Subcutaneous abdominal adipose tissue (tissue), 5 donors: Measurements from ENCODE around the gene MAPK4.

Source experiments
- H3K27ac ChIP-seq: one replicate; pipeline ENCODE4 v1.7.0; 2013; ENCODE audit warnings: low read depth, mild to moderate bottlenecking, inconsistent platforms, low read length, moderate library complexity
- H3K27me3 ChIP-seq, 5 donors: one replicate each; pipeline ENCODE4 v1.7.0; 2013; ENCODE audit warnings: low read length in 5 of 5, inconsistent platforms in 1 of 5; ENCODE audit not compliant: control insufficient read depth in 5 of 5, insufficient read depth in 4 of 5
- H3K36me3 ChIP-seq, 5 donors: one replicate each; pipeline ENCODE4 v1.7.0; 2013; ENCODE audit warnings: low read length in 5 of 5; ENCODE audit not compliant: control insufficient read depth in 5 of 5, insufficient read depth in 5 of 5
- H3K4me1 ChIP-seq, 5 donors: one replicate each; pipeline ENCODE4 v1.7.0; 2013; ENCODE audit warnings: low read length in 5 of 5, mild to moderate bottlenecking in 3 of 5, moderate library complexity in 1 of 5; ENCODE audit not compliant: control insufficient read depth in 5 of 5, insufficient read depth in 5 of 5
- H3K4me3 ChIP-seq, 5 donors: one replicate each; pipeline ENCODE4 v1.7.0; 2013; ENCODE audit warnings: low read length in 5 of 5, low read depth in 1 of 5
- H3K9ac ChIP-seq, 5 donors: one replicate each; pipeline ENCODE4 v1.7.0; 2013; ENCODE audit warnings: low read length in 5 of 5, mild to moderate bottlenecking in 4 of 5, moderate library complexity in 3 of 5
- H3K9me3 ChIP-seq, 5 donors: one replicate each; pipeline ENCODE4 v1.7.0; 2013; ENCODE audit warnings: low read length in 5 of 5; ENCODE audit not compliant: control insufficient read depth in 5 of 5
- donor health status: healthy.
- donor health status: healthy.
- donor health status: healthy.
- donor health status: healthy.
- donor health status: healthy.

MAPK4 gene

DNA sequence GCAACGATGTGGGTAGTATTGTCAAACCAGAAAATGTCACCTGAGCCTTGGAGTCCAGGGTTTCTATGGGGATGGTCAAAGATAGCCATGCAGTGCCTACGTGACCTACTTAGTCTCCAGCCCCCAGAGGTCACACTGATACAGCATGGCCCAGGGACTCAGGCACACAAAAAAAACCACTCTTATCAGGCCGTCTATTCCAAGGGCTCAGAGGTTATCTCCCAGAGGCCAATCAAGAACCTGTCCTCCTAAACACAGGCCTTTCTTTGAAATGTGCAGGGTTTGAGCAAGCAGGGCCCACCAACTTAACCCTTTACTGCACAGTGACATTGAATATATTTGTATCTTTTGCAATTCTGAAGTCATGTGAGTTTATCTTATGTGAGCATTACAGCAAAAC, 177.2 kb downstream of the MAPK4 start:
- Histone ChIP-seq H3K9me3 (no peaks in the 10 kb centered on the region), H3K4me1 (no peaks in the 10 kb centered on the region), H3K36me3 (no peaks in the 10 kb centered on the region), H3K4me3 (no peak overlapping the region), H3K27me3 (peaks cover 0 to 6% (median 3%) of the 10 kb centered on the region in 5 donors), H3K9ac (no peak overlapping the region), H3K27ac (no peak overlapping the region)

DNA sequence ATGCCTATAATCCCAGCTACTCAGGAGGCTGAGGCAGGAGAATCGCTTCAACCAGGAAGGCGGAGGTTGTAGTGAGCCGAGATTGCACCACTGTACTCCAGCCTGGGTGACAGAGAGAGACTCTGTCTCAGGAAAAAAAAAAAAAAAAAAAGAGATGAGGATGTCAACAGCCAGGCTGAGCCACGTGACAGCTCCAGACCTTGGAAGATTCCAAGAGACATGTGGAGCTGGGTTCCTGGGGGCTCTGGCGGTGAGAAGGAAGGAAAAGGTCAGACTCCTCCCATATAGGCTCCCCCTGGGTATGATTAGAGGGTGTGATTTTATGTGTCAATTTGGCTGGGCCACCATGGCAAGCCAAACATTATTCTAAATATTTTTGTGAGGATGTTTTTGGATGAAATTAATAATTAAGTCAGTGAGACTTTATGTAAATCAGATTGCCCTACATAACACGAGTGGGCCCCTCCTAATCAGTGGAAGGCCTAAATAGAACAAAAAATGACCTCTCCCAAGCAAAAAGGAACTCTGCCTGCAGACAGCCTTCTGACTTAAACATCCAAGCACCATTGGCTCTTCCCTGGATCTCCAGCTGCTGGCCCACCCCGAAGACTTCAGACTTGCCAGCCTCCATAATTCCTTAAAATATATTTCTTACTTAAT, 178.3 kb downstream of the MAPK4 start:
- peaks cover 0 to 10% (median 6%) of the 10 kb centered on the region in 5 donors for H3K9me3 ChIP-seq
- no peak overlapping the region for H3K9ac ChIP-seq
- H3K4me3 ChIP-seq, result no peak overlapping the region
- H3K27ac ChIP-seq, result no peak overlapping the region
- peaks cover 0 to 6% (median 3%) of the 10 kb centered on the region in 5 donors for H3K27me3 ChIP-seq
- H3K36me3 ChIP-seq, result no peaks in the 10 kb centered on the region
- H3K4me1 ChIP-seq, result no peaks in the 10 kb centered on the region

DNA sequence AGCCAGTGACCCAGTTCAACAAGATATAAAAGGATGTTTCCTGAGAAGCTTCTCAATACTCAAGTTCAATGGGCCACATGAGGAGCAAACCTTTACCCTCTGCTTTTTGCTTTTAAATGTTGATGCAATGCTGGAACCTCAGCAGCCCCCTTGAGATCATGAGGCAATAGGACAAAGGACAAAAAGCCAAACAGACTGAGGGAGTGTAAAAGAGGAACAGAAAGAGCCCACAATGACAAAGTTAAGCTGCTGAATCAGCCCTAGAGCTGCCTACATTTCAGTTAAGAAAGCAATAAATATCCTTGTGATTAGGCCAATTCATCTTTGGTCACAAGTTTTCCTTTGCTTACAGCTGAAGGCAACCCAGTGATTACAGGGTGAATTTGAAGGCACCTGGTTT, 183.1 kb downstream of the MAPK4 start:
- no peak overlapping the region for H3K9ac ChIP-seq
- H3K27me3 ChIP-seq, result peaks cover 0 to 2% (median 0%) of the 10 kb centered on the region in 5 donors
- H3K9me3 ChIP-seq, result peaks cover 2 to 17% (median 7%) of the 10 kb centered on the region in 5 donors
- no peak overlapping the region for H3K4me3 ChIP-seq
- no peaks in the 10 kb centered on the region for H3K36me3 ChIP-seq
- no peak overlapping the region for H3K27ac ChIP-seq
- H3K4me1 ChIP-seq, result no peaks in the 10 kb centered on the region

DNA sequence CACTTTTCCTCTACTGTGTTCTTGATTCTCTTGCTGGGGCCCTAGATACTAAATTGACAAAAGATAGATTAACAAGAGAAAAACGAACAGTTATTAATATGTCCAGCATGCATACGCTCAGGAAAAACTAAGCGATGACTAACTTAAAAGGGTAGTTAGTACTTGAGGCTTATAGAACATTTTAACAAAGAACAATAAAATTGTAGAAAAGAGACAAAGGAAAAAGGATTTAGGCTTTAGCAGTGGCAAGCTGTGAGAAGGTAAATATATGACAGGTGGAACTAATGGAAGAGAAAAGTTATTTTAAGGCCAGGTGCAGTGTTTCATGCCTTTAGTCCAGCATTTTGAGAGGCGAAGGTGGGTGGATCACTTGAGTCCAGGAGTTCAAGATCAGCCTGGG, 184.4 kb downstream of the MAPK4 start:
- no peak overlapping the region for H3K9ac ChIP-seq
- no peak overlapping the region for H3K4me3 ChIP-seq
- H3K4me1 ChIP-seq, result no peaks in the 10 kb centered on the region

DNA sequence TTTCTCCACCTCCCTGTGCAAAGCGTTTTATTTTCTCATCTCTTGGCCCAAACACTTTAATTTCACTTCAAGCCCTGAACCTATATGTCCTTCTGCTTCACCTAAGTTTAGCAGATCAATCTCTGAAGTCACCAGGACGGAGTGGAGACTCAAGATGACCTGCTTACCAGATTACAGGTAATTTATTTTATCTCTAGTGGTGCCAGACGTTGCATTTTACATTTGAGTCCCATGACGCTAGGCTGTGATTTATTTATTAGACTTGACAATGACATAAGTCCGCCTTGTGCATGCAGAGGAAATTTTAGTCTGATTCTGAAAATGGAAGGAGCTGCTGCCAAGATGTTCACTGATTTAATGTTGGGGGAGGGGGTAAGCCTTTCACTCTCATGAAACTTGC, 186.1 kb downstream of the MAPK4 start:
- Histone ChIP-seq H3K9me3 (peaks cover 2 to 24% (median 10%) of the 10 kb centered on the region in 5 donors), H3K4me1 (no peaks in the 10 kb centered on the region), H3K4me3 (no peak overlapping the region), H3K27me3 (peaks cover 0 to 16% (median 4%) of the 10 kb centered on the region in 5 donors), H3K27ac (no peak overlapping the region), H3K36me3 (no peaks in the 10 kb centered on the region), H3K9ac (no peak overlapping the region)

More for the DNA sequence above, 184.4 kb downstream of the MAPK4 start:
- Histone ChIP-seq H3K9me3 (peaks cover 2 to 24% (median 10%) of the 10 kb centered on the region in 5 donors), H3K27ac (no peak overlapping the region), H3K36me3 (no peaks in the 10 kb centered on the region), H3K27me3 (peaks cover 0 to 3% (median 0%) of the 10 kb centered on the region in 5 donors)

DNA sequence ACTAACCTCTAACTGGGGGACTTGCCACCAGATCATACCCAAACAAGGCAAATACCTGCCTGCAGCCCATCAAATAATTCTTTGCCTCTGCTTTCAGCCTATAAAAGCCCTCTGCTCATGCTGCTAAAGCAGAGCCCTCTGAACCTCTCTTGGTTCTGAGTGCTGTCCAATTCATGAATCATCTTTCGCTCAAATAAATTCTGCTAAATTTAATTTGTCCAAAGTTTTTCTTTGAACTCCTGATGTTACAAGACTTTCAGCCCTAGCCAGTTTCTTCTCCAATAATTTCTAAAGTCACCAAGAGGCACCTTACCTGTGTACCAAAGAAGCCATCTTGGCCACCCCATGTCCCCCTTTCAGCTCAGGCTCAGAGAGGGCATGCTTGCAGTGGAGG, 188.0 kb downstream of the MAPK4 start:
- peaks cover 2 to 18% (median 7%) of the 10 kb centered on the region in 5 donors for H3K9me3 ChIP-seq
- H3K9ac ChIP-seq, result no peak overlapping the region

DNA sequence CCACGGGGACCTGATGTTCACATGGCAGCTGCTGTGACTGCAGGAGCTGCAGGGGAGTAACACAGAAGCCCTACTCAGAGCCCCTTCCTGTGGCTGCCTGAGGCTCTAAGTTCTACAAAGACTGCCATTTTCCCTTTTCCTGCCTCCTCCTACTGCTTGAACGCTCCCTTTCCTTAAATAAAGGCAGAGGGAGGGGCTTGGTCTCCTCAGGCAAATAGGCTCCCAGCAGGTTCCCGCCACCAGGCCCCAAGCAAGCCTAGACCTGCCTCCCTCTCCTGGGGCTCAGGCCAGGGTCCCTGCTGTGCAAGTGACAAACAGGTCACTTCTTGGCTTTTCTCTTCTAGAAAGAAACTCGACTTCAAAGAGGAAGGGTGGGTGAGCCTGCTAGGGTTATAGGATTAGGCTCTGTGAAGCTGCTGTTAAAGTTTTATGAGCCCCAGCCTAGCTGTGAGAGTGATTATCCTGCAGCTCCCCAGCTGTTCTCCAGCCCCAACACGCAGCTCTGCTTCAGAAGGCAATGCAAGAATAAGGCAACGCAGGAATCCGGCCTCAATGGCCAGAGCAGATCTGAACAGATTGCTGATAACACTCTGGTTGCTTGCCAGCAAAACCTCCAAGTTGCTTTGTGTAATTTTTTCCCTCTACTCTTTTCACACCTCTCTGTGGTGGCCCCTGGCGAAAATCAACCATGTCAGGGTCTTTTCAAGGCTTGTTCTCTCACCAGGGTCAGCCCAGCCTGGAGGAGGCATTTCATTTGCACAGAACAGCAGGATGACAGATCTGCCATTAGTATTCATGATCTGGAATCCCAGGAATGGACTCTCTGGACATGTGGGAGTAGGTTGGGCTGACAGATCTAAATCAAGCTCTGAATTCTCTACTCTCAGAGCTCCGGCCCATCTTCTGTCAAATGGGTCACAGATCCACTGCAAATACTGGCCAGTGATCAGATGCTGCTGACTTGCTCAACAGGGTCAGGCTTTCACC, 188.6 kb downstream of the MAPK4 start:
- H3K9me3 ChIP-seq, result peaks cover 0 to 12% (median under 1%) of the 10 kb centered on the region in 5 donors
- H3K4me1 ChIP-seq, result no peaks in the 10 kb centered on the region
- H3K4me3 ChIP-seq, result no peak overlapping the region
- no peak overlapping the region for H3K27ac ChIP-seq
- peaks cover 0 to 21% (median 9%) of the 10 kb centered on the region in 5 donors for H3K27me3 ChIP-seq
- H3K9ac ChIP-seq, result no peak overlapping the region
- H3K36me3 ChIP-seq, result no peaks in the 10 kb centered on the region

More for the DNA sequence above, 188.0 kb downstream of the MAPK4 start:
- Histone ChIP-seq H3K27ac (no peak overlapping the region), H3K36me3 (no peaks in the 10 kb centered on the region), H3K27me3 (peaks cover 0 to 21% (median 9%) of the 10 kb centered on the region in 5 donors), H3K4me1 (no peaks in the 10 kb centered on the region), H3K4me3 (no peak overlapping the region)

DNA sequence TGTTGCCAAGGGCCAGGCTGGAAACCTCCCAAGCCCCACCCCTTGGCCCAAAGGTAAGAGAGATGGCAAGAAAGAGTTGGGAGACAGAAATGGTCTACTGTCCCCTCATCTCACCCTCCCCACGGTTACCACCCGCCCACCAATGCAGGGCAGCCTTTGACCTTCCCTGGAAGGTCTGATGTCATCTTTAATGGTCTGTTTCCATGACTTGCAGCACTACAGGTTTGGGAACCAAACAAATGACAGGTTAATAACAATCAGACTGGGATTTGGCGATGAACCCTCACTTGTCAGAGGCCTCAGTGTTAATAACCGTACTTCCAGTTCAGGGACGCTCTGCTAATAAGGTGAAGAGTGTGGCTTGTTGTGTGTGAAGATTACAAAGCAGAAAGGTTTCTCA, 189.5 kb downstream of the MAPK4 start:
- Histone ChIP-seq H3K36me3 (no peaks in the 10 kb centered on the region), H3K27ac (no peak overlapping the region), H3K4me1 (no peaks in the 10 kb centered on the region), H3K9me3 (peaks cover 0 to 9% (median 0%) of the 10 kb centered on the region in 5 donors), H3K9ac (no peak overlapping the region), H3K27me3 (peaks cover 0 to 19% (median 9%) of the 10 kb centered on the region in 5 donors), H3K4me3 (no peak overlapping the region)

DNA sequence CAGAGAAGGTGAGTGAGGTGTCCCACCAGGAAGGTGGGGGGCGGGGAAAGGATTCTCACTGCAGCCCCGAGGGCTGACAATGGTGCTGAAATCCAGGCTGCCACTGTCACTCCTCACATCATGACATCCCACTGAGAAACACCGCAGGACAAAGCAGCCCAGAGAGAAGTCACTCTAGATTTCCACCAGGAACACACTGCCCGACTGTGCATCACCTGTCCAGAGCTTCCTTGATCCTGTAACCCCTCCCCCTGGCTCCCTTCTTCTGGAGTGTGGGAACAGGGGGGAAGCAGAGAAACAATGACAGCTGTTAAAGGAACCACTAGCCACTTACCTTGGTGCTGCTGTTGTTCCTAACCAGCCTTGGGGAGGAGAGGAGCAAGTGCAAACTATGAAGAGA, 190.1 kb downstream of the MAPK4 start:
- Histone ChIP-seq H3K9me3 (peaks cover 0 to 15% (median 0%) of the 10 kb centered on the region in 5 donors), H3K4me3 (no peak overlapping the region), H3K4me1 (no peaks in the 10 kb centered on the region), H3K36me3 (no peaks in the 10 kb centered on the region), H3K27me3 (peaks cover 0 to 19% (median 10%) of the 10 kb centered on the region in 5 donors), H3K27ac (no peak overlapping the region), H3K9ac (no peak overlapping the region)

DNA sequence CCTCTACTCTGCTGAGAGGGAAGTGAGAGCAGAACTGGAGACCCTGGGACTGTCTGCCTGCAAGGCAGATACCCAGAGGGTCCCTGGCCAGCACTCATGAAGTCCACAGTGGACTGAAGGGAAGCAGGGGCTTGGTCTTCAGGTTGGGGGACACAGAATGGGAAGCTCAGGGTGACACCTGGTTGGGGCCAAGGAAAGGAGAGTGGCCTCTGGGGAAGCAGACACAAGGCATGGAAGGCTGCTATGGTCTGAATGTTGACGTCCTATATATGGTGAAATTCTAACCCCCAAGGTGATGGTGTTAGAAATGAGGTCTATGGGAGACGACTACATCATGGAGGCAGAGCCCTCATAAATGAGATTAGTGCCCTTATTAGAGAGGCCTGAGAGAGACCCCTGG, 190.7 kb downstream of the MAPK4 start:
- Histone ChIP-seq H3K4me1 (no peaks in the 10 kb centered on the region), H3K9me3 (peaks cover 0 to 15% (median 0%) of the 10 kb centered on the region in 5 donors), H3K36me3 (no peaks in the 10 kb centered on the region)

More for the DNA sequence above, 190.7 kb downstream of the MAPK4 start:
- H3K27me3 ChIP-seq, result peaks cover 0 to 19% (median 10%) of the 10 kb centered on the region in 5 donors
- H3K4me3 ChIP-seq, result no peak overlapping the region
- H3K9ac ChIP-seq, result no peak overlapping the region
- H3K27ac ChIP-seq, result no peak overlapping the region
